K562 (cell line): ENCODE data around the gene EIF4E1B. TPM values are rescaled to one million over a fixed set of nuclear protein-coding genes. Genes with fewer than 3 reads are reported as not detected.

Source experiments
- AFF4 ChIP-seq: sonication (generic); formaldehyde crosslinking; IDR thresholded peaks from 2 replicates; pipeline ENCODE4 v1.8.0; 2023; ENCODE audit warnings: mild to moderate bottlenecking, missing genetic modification reagents
- BRCA1 ChIP-seq, 2 experiments: fragments of 450-650 bp in 1 of 2; sonication (generic) in 1 of 2; formaldehyde crosslinking in 1 of 2; IDR thresholded peaks; 2 replicates each; pipeline versions ENCODE4 v1.5.0 to v1.6.1; 2017 to 2020; ENCODE audit warnings: mild to moderate bottlenecking in 1 of 2, missing genetic modification reagents in 1 of 2
- CBFA2T3 ChIP-seq: fragments of 450-650 bp; IDR thresholded peaks from 2 replicates; pipeline ENCODE4 v1.6.1; 2017
- HMGXB4 ChIP-seq: sonication (generic); formaldehyde crosslinking; IDR thresholded peaks from 2 replicates; pipeline ENCODE4 v1.8.1; 2023; ENCODE audit warnings: mild to moderate bottlenecking, missing genetic modification reagents
- LEF1 ChIP-seq: fragments of 450-650 bp; IDR thresholded peaks from 2 replicates; pipeline ENCODE4 v1.6.1; 2016; ENCODE audit warnings: mild to moderate bottlenecking
- MCM2 ChIP-seq: fragments of 450-650 bp; IDR thresholded peaks from 2 replicates; pipeline ENCODE4 v1.6.1; 2017; ENCODE audit warnings: low read depth, mild to moderate bottlenecking
- PCBP2 ChIP-seq: fragments of 200-400 bp; formaldehyde crosslinking; IDR thresholded peaks from 2 replicates; pipeline ENCODE4 v1.6.1; 2018; ENCODE audit warnings: low read length, low read depth, mild to moderate bottlenecking, moderate library complexity; ENCODE audit not compliant: poor library complexity, severe bottlenecking
- SOX6 ChIP-seq: fragments of 450-650 bp; IDR thresholded peaks from 2 replicates; pipeline ENCODE4 v1.6.1; 2014; ENCODE audit warnings: mild to moderate bottlenecking
- ZNF124 ChIP-seq: sonication (generic); formaldehyde crosslinking; IDR thresholded peaks from 2 replicates; pipeline ENCODE4 v1.8.1; 2022; ENCODE audit warnings: missing genetic modification reagents
- polyA plus RNA-seq, 8 experiments: library from polyadenylated mRNA; depleted of rRNA in 4 of 8; stranded (reverse) in 5 of 8; unstranded in 3 of 8; fragments of >200 nt; fragmentation: Nextera tagmentation in 2 of 8; fragmentation: Illumina TruSeq in 1 of 8; extraction: Ambion mirVana in 2 of 8; extraction: Trizol in 1 of 8; gene quantifications; 2 replicates each; pipeline versions ENCODE4 v1.2.1 to v1.2.3, GENCODE V29; 2011 to 2014; ENCODE audit warnings: inconsistent platforms in 1 of 8, missing spikeins in 1 of 8
- total RNA-seq, 7 experiments: library from RNA; depleted of rRNA in 6 of 7; stranded (reverse); fragments of >200 nt in 6 of 7; fragmentation: Illumina TruSeq in 2 of 7; extraction: Trizol in 2 of 7; gene quantifications; 2 replicates each; pipeline versions ENCODE4 v1.2.1 to v1.2.3, GENCODE V29; 2011 to 2021; ENCODE audit warnings: low replicate concordance in 1 of 7

Gene EIF4E1B
- total and polyA plus RNA-seq, 9 of the 15 experiments (the other 6 are each of a cell fraction or from before 2014, with no cell fraction given), result not detected

- no peak for TF ChIP-seq AFF4
- TF ChIP-seq BRCA1 (IDR thresholded peaks at IDR 0.05), result no peak
- no peak for TF ChIP-seq BRCA1 (CRISPR knock-in tag; IDR thresholded peaks at IDR 0.05)
- TF ChIP-seq LEF1, result no peak
- TF ChIP-seq PCBP2, result no peak
- no peak for TF ChIP-seq ZNF124 (CRISPR knock-in tag)
- no peak for TF ChIP-seq MCM2
- TF ChIP-seq HMGXB4, result no peak
- TF ChIP-seq SOX6, result no peak
- no peak for TF ChIP-seq CBFA2T3
Observed at GRCh38 chr5:176637556-176637955, 7.1 kb downstream of the EIF4E1B start (continued).
